DND-41 (cell line): ENCODE results near the gene DNAJA1.

Experiments used
- EZH2 ChIP-seq: IDR thresholded peaks from 3 replicates; pipeline ENCODE4 v1.6.1; 2012; ENCODE audit warnings: borderline replicate concordance, low read depth, mild to moderate bottlenecking, moderate library complexity, low read length, inconsistent platforms; ENCODE audit not compliant: severe bottlenecking
- TF ChIP-seq, protein P1 (sequence below): IDR thresholded peaks from 2 replicates; pipeline ENCODE4 v1.5.1; 2012; ENCODE audit warnings: borderline replicate concordance, low read length, moderate library complexity, mild to moderate bottlenecking; ENCODE audit not compliant: poor library complexity, severe bottlenecking; ENCODE audit errors: extremely low read depth

DNA sequence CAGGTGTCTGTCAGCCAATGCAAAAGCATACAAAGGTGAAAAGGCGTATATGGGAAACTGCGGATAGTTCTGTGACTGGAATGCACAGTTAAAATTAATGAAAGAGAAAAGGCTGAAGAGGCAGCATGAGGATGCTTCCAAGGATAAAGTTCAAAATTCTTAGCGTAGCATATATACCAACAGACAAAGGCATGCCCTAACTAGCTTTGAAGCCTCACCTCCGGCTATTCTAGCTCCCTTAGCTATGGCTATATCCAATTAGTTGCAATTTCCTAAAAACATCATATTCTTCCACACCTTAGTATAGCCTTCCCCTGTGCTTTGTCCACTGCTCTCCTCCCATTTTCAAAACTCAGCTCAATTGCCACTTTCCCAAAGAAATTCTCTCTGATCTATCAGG is 1.4 kb upstream of the DNAJA1 start:
- TF ChIP-seq, protein P1, sequence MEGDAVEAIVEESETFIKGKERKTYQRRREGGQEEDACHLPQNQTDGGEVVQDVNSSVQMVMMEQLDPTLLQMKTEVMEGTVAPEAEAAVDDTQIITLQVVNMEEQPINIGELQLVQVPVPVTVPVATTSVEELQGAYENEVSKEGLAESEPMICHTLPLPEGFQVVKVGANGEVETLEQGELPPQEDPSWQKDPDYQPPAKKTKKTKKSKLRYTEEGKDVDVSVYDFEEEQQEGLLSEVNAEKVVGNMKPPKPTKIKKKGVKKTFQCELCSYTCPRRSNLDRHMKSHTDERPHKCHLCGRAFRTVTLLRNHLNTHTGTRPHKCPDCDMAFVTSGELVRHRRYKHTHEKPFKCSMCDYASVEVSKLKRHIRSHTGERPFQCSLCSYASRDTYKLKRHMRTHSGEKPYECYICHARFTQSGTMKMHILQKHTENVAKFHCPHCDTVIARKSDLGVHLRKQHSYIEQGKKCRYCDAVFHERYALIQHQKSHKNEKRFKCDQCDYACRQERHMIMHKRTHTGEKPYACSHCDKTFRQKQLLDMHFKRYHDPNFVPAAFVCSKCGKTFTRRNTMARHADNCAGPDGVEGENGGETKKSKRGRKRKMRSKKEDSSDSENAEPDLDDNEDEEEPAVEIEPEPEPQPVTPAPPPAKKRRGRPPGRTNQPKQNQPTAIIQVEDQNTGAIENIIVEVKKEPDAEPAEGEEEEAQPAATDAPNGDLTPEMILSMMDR, result no peak
- TF ChIP-seq EZH2, result no peak
